Aorta (tissue), 5 donors: ENCODE results near the gene GPR107. TPM values are rescaled to one million over a fixed set of nuclear protein-coding genes. Genes with fewer than 3 reads are reported as not detected.
"Not testable (repeated sequence)": the region's sequence is repeated elsewhere in the genome, so short reads cannot be mapped to it uniquely, and the experiment has no call there.

ENCODE experiments used
- ATAC-seq: fragments of 200-7000 bp; cut with Tn5 transposase; one replicate; pipeline ENCODE4 v1.9.1; 2022; ENCODE audit warnings: moderate library complexity; ENCODE audit not compliant: low FRiP score
- DNase-seq, 2 donors: peaks; one replicate each; pipeline ENCODE4 v3.0.0-alpha.2; 2020
- H3K27ac ChIP-seq, 2 donors: one replicate each; pipeline ENCODE4 v1.5.1; 2013; ENCODE audit warnings: low read length in 2 of 2, mild to moderate bottlenecking in 2 of 2, moderate library complexity in 2 of 2, control low read depth in 1 of 2, inconsistent platforms in 1 of 2, low read depth in 1 of 2
- H3K27me3 ChIP-seq, 2 donors: one replicate each; pipeline ENCODE4 v1.6.1; 2013; ENCODE audit warnings: control low read depth in 1 of 2, low read length in 1 of 2, mild to moderate bottlenecking in 1 of 2, moderate library complexity in 1 of 2; ENCODE audit not compliant: insufficient read depth in 2 of 2, control insufficient read depth in 1 of 2
- H3K36me3 ChIP-seq, 2 donors: one replicate each; pipeline ENCODE4 v1.6.1; 2013; ENCODE audit warnings: control low read depth in 1 of 2, low read length in 1 of 2, mild to moderate bottlenecking in 1 of 2; ENCODE audit not compliant: insufficient read depth in 2 of 2, control insufficient read depth in 1 of 2
- H3K4me1 ChIP-seq, 2 donors: one replicate each; pipeline ENCODE4 v1.6.1; 2013; ENCODE audit warnings: low read length in 2 of 2, control low read depth in 1 of 2, mild to moderate bottlenecking in 1 of 2, moderate library complexity in 1 of 2; ENCODE audit not compliant: insufficient read depth in 2 of 2, control insufficient read depth in 1 of 2
- H3K4me3 ChIP-seq, 2 donors: one replicate each; pipeline ENCODE4 v1.5.1; 2013; ENCODE audit warnings: low read length in 2 of 2, control low read depth in 1 of 2, mild to moderate bottlenecking in 1 of 2
- H3K9me3 ChIP-seq: one replicate; pipeline ENCODE4 v1.6.1; 2013; ENCODE audit warnings: mild to moderate bottlenecking, low read length; ENCODE audit not compliant: control insufficient read depth
- WGBS, 2 donors: extraction: QIAGEN DNeasy Blood & Tissue Kit; methylation state at CpG; one replicate each; pipeline ENCODE4 v1.1.7; 2013; 5-methylcytosine and 5-hydroxymethylcytosine counted together
- intact Hi-C, 2 donors: fragments of 100-400 bp; cut with DNase I; formaldehyde crosslinking; loops; one replicate each; pipeline versions ENCODE4 v1.14.2 to v1.15.0; 2022
- long read RNA-seq, 2 donors: library from polyadenylated mRNA; unstranded; transcript quantifications; one replicate each; pipeline ENCODE4 v2.0.0, GENCODE V29; 2020 to 2021
- polyA plus RNA-seq, 2 donors: library from polyadenylated mRNA; stranded (reverse); fragments of 200-250 nt; gene quantifications; one replicate each; pipeline ENCODE4 v1.2.3, GENCODE V29; 2013
- total RNA-seq, 2 donors: library from RNA; stranded (reverse); fragmentation: NEBNext Ultra II Directional; extraction: Animal tissue kit (Norgen Biotek cat#: 25700); gene quantifications; one replicate each; pipeline ENCODE4 v1.2.1, GENCODE V29; 2021
- donor health status: healthy with polysubstance abuse.
- donor health status: Bipolar disorder and iron deficiency.
- donor health status: DM: no; HTN: no; CAD: no.
- donor health status: DM: no; HTN: no; CAD: no.
- donor health status: DM: yes; HTN: yes; CAD: no.

Gene GPR107
- total RNA-seq: 10 to 100 TPM; 43.3 to 48.2 TPM
- 10 to 100 TPM in 1 of 2 donors, 1 to 10 TPM in 1; 7.4 to 26.9 TPM for polyA plus RNA-seq
- long read RNA-seq, donor 1, partial matches to known transcripts: 1 of 20 reads
- long read RNA-seq, donor 1, other reads (novel, unspliced or antisense): 19 of 20 reads
- long read RNA-seq, donor 2, partial matches to known transcripts: 0 of 6 reads
- long read RNA-seq, donor 2, other reads (novel, unspliced or antisense): 6 of 6 reads

- ATAC-seq (peak; percentile 97), DNase-seq (peak; percentile 91 to 95)
- no peaks in the 10 kb centered on the region for H3K27me3 ChIP-seq
- H3K9me3 ChIP-seq: no peaks in the 10 kb centered on the region
- intact Hi-C loops: loop anchor here in 1 of 2 donors (5.0 kb wide), 1 partner anchor 51 kb away; no protein-coding TSS in a partner anchor
- peak within 1 kb of the TSS; percentile 80 to 92 for H3K4me3 ChIP-seq
- no peaks in the 10 kb centered on the region for H3K36me3 ChIP-seq
- peak within 1 kb of the TSS; percentile 49 to 58 for H3K27ac ChIP-seq
- WGBS, 2 donors: 0 to 1% methylated on average over 54 to 64 of the region's 64 CpGs
- peaks cover 0 to 3% of the 10 kb centered on the region in 2 donors for H3K4me1 ChIP-seq
Observed at GRCh38 chr9:130053504-130054324, at the start of gene GPR107. Gene GPR107 (plus strand): TSS chr9:130053906. CDS start chr9:130053933, 27 bp downstream.

GRCh38 chr9:130003943-130004552 is 49.7 kb upstream of the GPR107 start:
- Histone ChIP-seq H3K27me3 (no peaks in the 10 kb centered on the region), H3K4me1 (no peaks in the 10 kb centered on the region), H3K27ac (no peak overlapping the region), H3K36me3 (no peaks in the 10 kb centered on the region), H3K4me3 (no peak overlapping the region), H3K9me3 (no peaks in the 10 kb centered on the region)
- 70 to 79% methylated on average over 8 of the region's 8 CpGs for WGBS, 2 donors
- ATAC-seq (no peak), DNase-seq (no peak)
- intact Hi-C loops: loop anchor here in 1 of 2 donors (5.0 kb wide), 1 partner anchor 48 kb away; the partner anchor contains the start of gene GPR107

- WGBS, 2 donors: 93% methylated on average over 6 of the region's 6 CpGs
- ATAC-seq, H3K27me3 ChIP-seq, H3K9me3 ChIP-seq, H3K27ac ChIP-seq, DNase-seq, intact Hi-C loops, H3K4me1 ChIP-seq, H3K36me3 ChIP-seq, H3K4me3 ChIP-seq: not testable (repeated sequence)
Observed at GRCh38 chr9:130006952-130007351, 46.8 kb upstream of the GPR107 start.

- intact Hi-C loops: no loop called here
- Histone ChIP-seq H3K27me3 (no peaks in the 10 kb centered on the region), H3K9me3 (peaks cover 3% of the 10 kb centered on the region), H3K4me3 (no peak overlapping the region), H3K27ac (no peak overlapping the region), H3K4me1 (no peaks in the 10 kb centered on the region), H3K36me3 (peaks cover 0 to 2% of the 10 kb centered on the region in 2 donors)
- ATAC-seq (no peak), DNase-seq (no peak)
- WGBS, 2 donors: 74 to 80% methylated on average over 5 of the region's 5 CpGs
Observed at GRCh38 chr9:130008538-130008937, 45.2 kb upstream of the GPR107 start.

GRCh38 chr9:130009546-130009945 is 44.2 kb upstream of the GPR107 start:
- intact Hi-C loops, H3K4me1 ChIP-seq, H3K36me3 ChIP-seq, H3K27ac ChIP-seq, ATAC-seq, H3K4me3 ChIP-seq, H3K9me3 ChIP-seq, H3K27me3 ChIP-seq, DNase-seq: not testable (repeated sequence)
- 98 to 99% methylated on average over 10 of the region's 10 CpGs for WGBS, 2 donors

- intact Hi-C loops: no loop called here
- no peak for ATAC-seq
- H3K27ac ChIP-seq: no peak overlapping the region
Observed at GRCh38 chr9:130010151-130010988, 43.3 kb upstream of the GPR107 start.

GRCh38 chr9:130013326-130013725 is 40.4 kb upstream of the GPR107 start:
- intact Hi-C loops: no loop called here
- WGBS, 2 donors: 86 to 93% methylated on average over 2 of the region's 2 CpGs
- peaks cover 3% of the 10 kb centered on the region for H3K9me3 ChIP-seq

More at GRCh38 chr9:130010151-130010988, 43.3 kb upstream of the GPR107 start:
- Histone ChIP-seq H3K36me3 (peaks cover 0 to 2% of the 10 kb centered on the region in 2 donors), H3K4me3 (no peak overlapping the region), H3K4me1 (no peaks in the 10 kb centered on the region), H3K9me3 (peaks cover 3% of the 10 kb centered on the region), H3K27me3 (no peaks in the 10 kb centered on the region)
- 86 to 90% methylated on average over 5 of the region's 5 CpGs for WGBS, 2 donors
- no peak for DNase-seq

More at GRCh38 chr9:130013326-130013725, 40.4 kb upstream of the GPR107 start:
- Histone ChIP-seq H3K27me3 (no peaks in the 10 kb centered on the region), H3K4me1 (no peaks in the 10 kb centered on the region), H3K4me3 (no peak overlapping the region), H3K36me3 (peaks cover 0 to 2% of the 10 kb centered on the region in 2 donors), H3K27ac (no peak overlapping the region)
- ATAC-seq (no peak), DNase-seq (no peak)
